HCT116 (cell line): ENCODE data around the gene ZNF777. TPM values are rescaled to one million over a fixed set of nuclear protein-coding genes. Genes with fewer than 3 reads are reported as not detected.
"Not testable (repeated sequence)": the region's sequence is repeated elsewhere in the genome, so short reads cannot be mapped to it uniquely, and the experiment has no call there.

Source experiments
- ATAC-seq: fragments of 200-7000 bp; cut with Tn5 transposase; 2 replicates; pipeline ENCODE4 v1.9.1; 2020; ENCODE audit warnings: mild to moderate bottlenecking, moderate library complexity
- BruUV-seq: library from RNA; stranded (reverse); fragments of 400-500 nt; replicated peaks from 2 replicates; lab custom pipeline; 2021; lab: Mats Ljungman, UMichigan
- CTCF ChIA-PET: fragments of 300-600 bp; sonication (Branson Sonifier 250); formaldehyde crosslinking; loops from one replicate; lab custom pipeline; 2021; ENCODE audit warnings: antibody characterized with exemption; lab: Charles Lee
- POLR2A ChIA-PET: fragments of 300-600, 350-600 bp; sonication (Branson Sonifier 250); formaldehyde crosslinking; loops from one replicate; lab custom pipeline; 2021; ENCODE audit warnings: antibody characterized with exemption; lab: Charles Lee
- RAD21 ChIA-PET, 2 experiments: fragments of 300-600 bp; sonication (Branson Sonifier 250); formaldehyde crosslinking; loops; one replicate each; lab custom pipeline; 2023; ENCODE audit warnings: low total read pairs in 2 of 2; ENCODE audit not compliant: uncharacterized antibody in 2 of 2, unreplicated experiment in 2 of 2, low non-redundant PET in 1 of 2; lab: Charles Lee
- DNase-seq: peaks from one replicate; pipeline ENCODE4 v3.0.0-alpha.2; 2010; ENCODE audit warnings: low read depth, low spot score
- H2AFZ ChIP-seq: fragments of 200-600 bp; shearing (Covaris generic), sonication (generic); 2 replicates; pipeline ENCODE4 v1.6.1; 2017; ENCODE audit warnings: low read depth, mixed run types, mixed read lengths, antibody characterized with exemption, low read length; ENCODE audit not compliant: poor library complexity, severe bottlenecking
- H3K27ac ChIP-seq: 2 replicates; pipeline ENCODE4 v1.5.1; 2012; ENCODE audit warnings: low read depth, low read length
- H3K27me3 ChIP-seq: fragments of 200-600 bp; sonication (generic); 2 replicates; pipeline ENCODE4 v1.6.1; 2016; ENCODE audit warnings: mixed run types, low read length, mixed read lengths; ENCODE audit not compliant: insufficient read depth
- H3K36me3 ChIP-seq, 2 experiments: fragments of 200-500 bp in 1 of 2; fragments of 200-600 bp in 1 of 2; sonication (Bioruptor generic) in 1 of 2; sonication (generic) in 1 of 2; 2 replicates each; pipeline versions ENCODE4 v1.5.1 to v1.6.1; 2014 to 2016; ENCODE audit warnings: low read length in 2 of 2, inconsistent platforms in 1 of 2, mixed read lengths in 1 of 2, mixed run types in 1 of 2; ENCODE audit not compliant: insufficient read depth in 2 of 2, control insufficient read depth in 1 of 2
- H3K4me1 ChIP-seq, 2 experiments: fragments of 200-600 bp in 1 of 2; sonication (generic) in 1 of 2; 2 replicates each; pipeline versions ENCODE4 v1.5.1 to v1.6.1; 2012 to 2017; ENCODE audit warnings: low read length in 2 of 2, inconsistent platforms in 1 of 2, mild to moderate bottlenecking in 1 of 2, mixed read lengths in 1 of 2, mixed run types in 1 of 2, moderate library complexity in 1 of 2; ENCODE audit not compliant: insufficient read depth in 2 of 2, control insufficient read depth in 1 of 2
- H3K4me2 ChIP-seq: fragments of 200-600 bp; sonication (generic); 2 replicates; pipeline ENCODE4 v1.6.1; 2017; ENCODE audit warnings: mixed run types, low read length, mixed read lengths
- H3K4me3 ChIP-seq, 2 experiments: fragments of 200-600 bp in 1 of 2; sonication (generic) in 1 of 2; replicated peaks in 1 of 2; 2 replicates each; pipeline ENCODE4 v1.5.1; 2011 to 2016; ENCODE audit warnings: low read length in 2 of 2, control low read depth in 1 of 2, low read depth in 1 of 2, mild to moderate bottlenecking in 1 of 2, mixed read lengths in 1 of 2, mixed run types in 1 of 2
- H3K79me2 ChIP-seq: fragments of 200-600 bp; sonication (generic); 2 replicates; pipeline ENCODE4 v1.6.1; 2017; ENCODE audit warnings: mild to moderate bottlenecking, mixed run types, low read length, moderate library complexity, mixed read lengths; ENCODE audit not compliant: insufficient read depth
- H3K9ac ChIP-seq: fragments of 200-600 bp; sonication (generic); 2 replicates; pipeline ENCODE4 v1.6.1; 2016; ENCODE audit warnings: low read length, mixed read lengths
- H3K9me2 ChIP-seq: fragments of 200-600 bp; sonication (generic), shearing (Covaris generic); 2 replicates; pipeline ENCODE4 v1.6.1; 2017; ENCODE audit warnings: mixed run types, mild to moderate bottlenecking, moderate library complexity; ENCODE audit not compliant: insufficient read depth
- H3K9me3 ChIP-seq, 2 experiments: fragments of 200-500 bp in 1 of 2; fragments of 200-600 bp in 1 of 2; sonication (Bioruptor generic) in 1 of 2; sonication (generic) in 1 of 2; 2 replicates each; pipeline ENCODE4 v1.6.1; 2014 to 2017; ENCODE audit warnings: low read length in 2 of 2, mixed read lengths in 2 of 2, inconsistent platforms in 1 of 2, low read depth in 1 of 2, mild to moderate bottlenecking in 1 of 2, mixed run types in 1 of 2, moderate library complexity in 1 of 2; ENCODE audit not compliant: control insufficient read depth in 1 of 2, insufficient read depth in 1 of 2
- H4K20me1 ChIP-seq: fragments of 200-600 bp; sonication (generic), shearing (Covaris generic); 2 replicates; pipeline ENCODE4 v1.6.1; 2017; ENCODE audit warnings: mixed run types, mild to moderate bottlenecking, moderate library complexity; ENCODE audit not compliant: insufficient read depth
- CBX3 ChIP-seq: IDR thresholded peaks from 2 replicates; pipeline ENCODE4 v1.6.1; 2012; ENCODE audit warnings: low read depth
- CEBPB ChIP-seq: IDR thresholded peaks from 2 replicates; pipeline ENCODE4 v1.6.1; 2012; ENCODE audit warnings: low read depth
- EGR1 ChIP-seq: IDR thresholded peaks from 2 replicates; pipeline ENCODE4 v1.6.1; 2012; ENCODE audit warnings: low read depth
- EZH2 ChIP-seq: fragments of 200-600 bp; sonication (generic); IDR thresholded peaks from 2 replicates; pipeline ENCODE4 v1.6.1; 2017; ENCODE audit warnings: antibody characterized with exemption, mixed run types
- EZH2phosphoT487 ChIP-seq: fragments of 200-600 bp; IDR thresholded peaks from 2 replicates; pipeline ENCODE4 v1.6.1; 2018; ENCODE audit warnings: antibody characterized with exemption, borderline replicate concordance
- JUND ChIP-seq: IDR thresholded peaks from 2 replicates; pipeline ENCODE4 v1.6.1; 2012
- POLR2A ChIP-seq: IDR thresholded peaks from 2 replicates; pipeline ENCODE4 v1.7.0; 2011; ENCODE audit warnings: borderline replicate concordance; ENCODE audit not compliant: insufficient read depth, insufficient read length; ENCODE audit errors: extremely low read depth
- SIN3A ChIP-seq: IDR thresholded peaks from 2 replicates; pipeline ENCODE4 v1.6.1; 2012; ENCODE audit warnings: low read depth
- SP1 ChIP-seq: IDR thresholded peaks from 2 replicates; pipeline ENCODE4 v1.6.1; 2012; ENCODE audit warnings: low read depth
- TCF7L2 ChIP-seq: IDR thresholded peaks from 2 replicates; pipeline ENCODE4 v1.7.0; 2011; ENCODE audit warnings: borderline replicate concordance, inconsistent platforms; ENCODE audit not compliant: insufficient read depth, insufficient read length; ENCODE audit errors: extremely low read depth
- YY1 ChIP-seq: IDR thresholded peaks from 2 replicates; pipeline ENCODE4 v1.6.1; 2011; ENCODE audit warnings: low read length, low read depth, moderate library complexity, mild to moderate bottlenecking; ENCODE audit not compliant: insufficient replicate concordance; ENCODE audit errors: extremely low read depth
- ZNF274 ChIP-seq: fragments of 200-500 bp; sonication (Bioruptor generic); IDR thresholded peaks from 2 replicates; pipeline ENCODE4 v1.6.1; 2014; ENCODE audit warnings: mild to moderate bottlenecking, low read depth, low read length, inconsistent platforms
- intact Hi-C: fragments of 100-400 bp; cut with micrococcal nuclease; formaldehyde crosslinking; loops from 2 replicates; pipeline ENCODE4 v1.10.0; 2022
- total RNA-seq: library from RNA; stranded (reverse); gene quantifications from one replicate; pipeline ENCODE4 v1.2.1, GENCODE V29; 2021; ENCODE audit not compliant: unreplicated experiment
- TF ChIP-seq, protein P1 (sequence below): IDR thresholded peaks from 2 replicates; pipeline ENCODE4 v1.6.1; 2011; ENCODE audit warnings: mild to moderate bottlenecking, low read length, moderate library complexity; ENCODE audit not compliant: insufficient replicate concordance; ENCODE audit errors: extremely low read depth
- TF ChIP-seq, protein P2 (sequence below): IDR thresholded peaks from 2 replicates; pipeline ENCODE4 v1.6.1; 2012; ENCODE audit warnings: low read depth
- TF ChIP-seq, protein P3 (sequence below): IDR thresholded peaks from 2 replicates; pipeline ENCODE4 v1.6.1; 2012

ZNF777 gene
- total RNA-seq, 1 experiment from 2014 or later: 15.6 TPM

DNA sequence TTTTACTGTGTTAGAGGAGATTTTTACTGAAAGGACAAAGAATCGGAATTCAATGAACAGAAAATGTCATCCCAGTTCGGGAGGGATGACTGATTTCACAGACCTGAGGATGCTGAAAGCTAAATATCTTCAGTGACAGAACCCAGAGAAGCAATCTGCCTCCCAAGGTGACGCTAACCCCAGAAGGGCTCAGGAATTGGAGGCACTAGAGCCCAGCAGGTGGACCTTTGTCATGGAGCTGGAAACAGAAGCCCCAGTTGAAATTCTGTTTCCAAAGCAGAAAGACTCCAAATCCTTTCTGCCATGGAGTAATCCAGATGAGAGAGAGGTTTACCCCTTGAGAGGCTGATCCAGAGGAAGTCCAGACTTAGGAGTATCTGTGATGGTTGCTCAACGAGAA, 74.3 kb downstream of the ZNF777 start:
- H3K9ac ChIP-seq, H3K27me3 ChIP-seq, H4K20me1 ChIP-seq, BruUV-seq, H3K4me1 ChIP-seq, H3K4me2 ChIP-seq, H2AFZ ChIP-seq, H3K4me3 ChIP-seq, intact Hi-C loops, ATAC-seq, H3K79me2 ChIP-seq, DNase-seq, H3K9me3 ChIP-seq, H3K9me2 ChIP-seq, RAD21 ChIA-PET, CTCF ChIA-PET, POLR2A ChIA-PET, H3K27ac ChIP-seq, H3K36me3 ChIP-seq: not testable (repeated sequence)

GRCh38 chr7:149385195-149385950, 75.5 kb downstream of the ZNF777 start:
- BruUV-seq: no TSS peak
- CTCF ChIA-PET: no interaction called here
- POLR2A ChIA-PET: no interaction called here

More at GRCh38 chr7:149385195-149385950, 75.5 kb downstream of the ZNF777 start:
- H3K9me3 ChIP-seq: no peaks in the 10 kb centered on the region
- no peaks in the 10 kb centered on the region for H4K20me1 ChIP-seq
- TF ChIP-seq, protein P1, sequence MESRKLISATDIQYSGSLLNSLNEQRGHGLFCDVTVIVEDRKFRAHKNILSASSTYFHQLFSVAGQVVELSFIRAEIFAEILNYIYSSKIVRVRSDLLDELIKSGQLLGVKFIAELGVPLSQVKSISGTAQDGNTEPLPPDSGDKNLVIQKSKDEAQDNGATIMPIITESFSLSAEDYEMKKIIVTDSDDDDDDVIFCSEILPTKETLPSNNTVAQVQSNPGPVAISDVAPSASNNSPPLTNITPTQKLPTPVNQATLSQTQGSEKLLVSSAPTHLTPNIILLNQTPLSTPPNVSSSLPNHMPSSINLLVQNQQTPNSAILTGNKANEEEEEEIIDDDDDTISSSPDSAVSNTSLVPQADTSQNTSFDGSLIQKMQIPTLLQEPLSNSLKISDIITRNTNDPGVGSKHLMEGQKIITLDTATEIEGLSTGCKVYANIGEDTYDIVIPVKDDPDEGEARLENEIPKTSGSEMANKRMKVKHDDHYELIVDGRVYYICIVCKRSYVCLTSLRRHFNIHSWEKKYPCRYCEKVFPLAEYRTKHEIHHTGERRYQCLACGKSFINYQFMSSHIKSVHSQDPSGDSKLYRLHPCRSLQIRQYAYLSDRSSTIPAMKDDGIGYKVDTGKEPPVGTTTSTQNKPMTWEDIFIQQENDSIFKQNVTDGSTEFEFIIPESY: no peak
- no peak for TF ChIP-seq SP1
- TF ChIP-seq EZH2phosphoT487: no peak
- no peak for TF ChIP-seq SIN3A
- no peak for TF ChIP-seq POLR2A
- TF ChIP-seq CEBPB: no peak
- no peak for TF ChIP-seq EGR1
- TF ChIP-seq JUND: no peak
- TF ChIP-seq, protein P2, sequence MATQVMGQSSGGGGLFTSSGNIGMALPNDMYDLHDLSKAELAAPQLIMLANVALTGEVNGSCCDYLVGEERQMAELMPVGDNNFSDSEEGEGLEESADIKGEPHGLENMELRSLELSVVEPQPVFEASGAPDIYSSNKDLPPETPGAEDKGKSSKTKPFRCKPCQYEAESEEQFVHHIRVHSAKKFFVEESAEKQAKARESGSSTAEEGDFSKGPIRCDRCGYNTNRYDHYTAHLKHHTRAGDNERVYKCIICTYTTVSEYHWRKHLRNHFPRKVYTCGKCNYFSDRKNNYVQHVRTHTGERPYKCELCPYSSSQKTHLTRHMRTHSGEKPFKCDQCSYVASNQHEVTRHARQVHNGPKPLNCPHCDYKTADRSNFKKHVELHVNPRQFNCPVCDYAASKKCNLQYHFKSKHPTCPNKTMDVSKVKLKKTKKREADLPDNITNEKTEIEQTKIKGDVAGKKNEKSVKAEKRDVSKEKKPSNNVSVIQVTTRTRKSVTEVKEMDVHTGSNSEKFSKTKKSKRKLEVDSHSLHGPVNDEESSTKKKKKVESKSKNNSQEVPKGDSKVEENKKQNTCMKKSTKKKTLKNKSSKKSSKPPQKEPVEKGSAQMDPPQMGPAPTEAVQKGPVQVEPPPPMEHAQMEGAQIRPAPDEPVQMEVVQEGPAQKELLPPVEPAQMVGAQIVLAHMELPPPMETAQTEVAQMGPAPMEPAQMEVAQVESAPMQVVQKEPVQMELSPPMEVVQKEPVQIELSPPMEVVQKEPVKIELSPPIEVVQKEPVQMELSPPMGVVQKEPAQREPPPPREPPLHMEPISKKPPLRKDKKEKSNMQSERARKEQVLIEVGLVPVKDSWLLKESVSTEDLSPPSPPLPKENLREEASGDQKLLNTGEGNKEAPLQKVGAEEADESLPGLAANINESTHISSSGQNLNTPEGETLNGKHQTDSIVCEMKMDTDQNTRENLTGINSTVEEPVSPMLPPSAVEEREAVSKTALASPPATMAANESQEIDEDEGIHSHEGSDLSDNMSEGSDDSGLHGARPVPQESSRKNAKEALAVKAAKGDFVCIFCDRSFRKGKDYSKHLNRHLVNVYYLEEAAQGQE: no peak
- no peak for TF ChIP-seq CBX3
- no peak for TF ChIP-seq EZH2
- TF ChIP-seq, protein P3, sequence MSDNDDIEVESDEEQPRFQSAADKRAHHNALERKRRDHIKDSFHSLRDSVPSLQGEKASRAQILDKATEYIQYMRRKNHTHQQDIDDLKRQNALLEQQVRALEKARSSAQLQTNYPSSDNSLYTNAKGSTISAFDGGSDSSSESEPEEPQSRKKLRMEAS: no peak
- no peak for TF ChIP-seq TCF7L2
- TF ChIP-seq YY1: no peak
- TF ChIP-seq ZNF274: no peak
- TF ChIP-seq, all 23 proteins: peak for 0
- Histone ChIP-seq H3K4me1 (no peaks in the 10 kb centered on the region), H3K27ac (no peak overlapping the region), H3K4me3 (no peak overlapping the region), H3K4me2 (no peak overlapping the region), H3K9me2 (no peaks in the 10 kb centered on the region), H3K9ac (no peak overlapping the region), H2AFZ (no peak overlapping the region), H3K79me2 (no peaks in the 10 kb centered on the region), H3K36me3 (no peaks in the 10 kb centered on the region), H3K27me3 (no peaks in the 10 kb centered on the region)
- ATAC-seq (no peak), DNase-seq (no peak)
- RAD21 ChIA-PET: no interaction called here
- intact Hi-C loops: no loop called here
